NOMO-1 treated with DMSO at 0.1 percent for 48 hours (cell line): ENCODE measurements around the gene HOXA1.
A peak's percentile ranks its signal among the peaks of the same experiment; 100 is the strongest.

Source experiments
- DNase-seq: peaks from one replicate; lab custom pipeline; 2025; ENCODE audit not compliant: unreplicated experiment; lab: John Stamatoyannopoulos, UW

The HOXA1 gene

GRCh38 chr7:27095897-27096767 lies at the start of gene HOXA1:
Gene HOXA1 (minus strand): TSS chr7:27096000. CDS start chr7:27095912, 88 bp downstream.
- peak; percentile 93 for DNase-seq

GRCh38 chr7:27145165-27145913 lies 49.5 kb upstream of the HOXA1 start:
- no peak for DNase-seq

- DNase-seq: no peak
Observed at GRCh38 chr7:27144781-27145164, 49.0 kb upstream of the HOXA1 start.

DNA sequence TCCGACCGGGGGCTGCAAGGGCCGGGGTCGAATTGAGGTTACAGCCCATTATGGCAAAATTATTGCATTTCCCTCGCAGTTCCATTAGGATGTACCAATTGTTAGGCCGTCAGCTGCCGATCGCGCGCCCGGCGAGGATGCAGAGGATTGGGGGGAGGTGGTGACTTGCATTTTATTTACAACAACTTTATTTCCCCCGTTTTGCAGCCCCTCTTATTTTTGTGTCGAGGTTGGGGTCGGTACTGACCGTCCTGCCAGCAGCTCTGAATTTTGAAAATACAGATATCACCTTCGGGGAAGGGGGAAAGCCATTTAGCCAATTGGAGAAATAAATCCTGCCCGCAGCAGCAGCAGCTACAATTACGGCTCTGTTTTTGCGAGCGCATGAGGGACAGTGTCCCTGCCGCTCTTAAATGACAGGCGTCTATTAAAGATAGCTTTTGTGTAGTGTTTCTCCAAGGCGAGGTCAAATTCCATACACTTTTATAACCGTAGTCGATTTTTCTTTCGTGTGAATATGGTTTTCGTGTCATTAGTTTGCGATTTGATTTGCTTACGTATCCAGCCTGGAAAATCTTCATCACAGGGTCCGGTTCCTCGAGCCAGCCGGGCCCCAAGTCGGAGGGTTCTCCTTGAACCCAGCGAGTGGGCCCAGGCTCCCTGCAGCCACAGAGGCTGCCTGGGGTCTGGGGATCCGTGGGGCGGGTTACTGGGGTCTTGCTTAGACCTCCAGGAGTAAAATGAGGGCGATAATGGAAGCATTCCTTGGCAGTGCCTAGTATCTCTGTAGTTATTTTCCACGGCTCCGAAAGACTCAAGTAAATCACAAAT lies 48.4 kb upstream of the HOXA1 start:
- no peak for DNase-seq

DNA sequence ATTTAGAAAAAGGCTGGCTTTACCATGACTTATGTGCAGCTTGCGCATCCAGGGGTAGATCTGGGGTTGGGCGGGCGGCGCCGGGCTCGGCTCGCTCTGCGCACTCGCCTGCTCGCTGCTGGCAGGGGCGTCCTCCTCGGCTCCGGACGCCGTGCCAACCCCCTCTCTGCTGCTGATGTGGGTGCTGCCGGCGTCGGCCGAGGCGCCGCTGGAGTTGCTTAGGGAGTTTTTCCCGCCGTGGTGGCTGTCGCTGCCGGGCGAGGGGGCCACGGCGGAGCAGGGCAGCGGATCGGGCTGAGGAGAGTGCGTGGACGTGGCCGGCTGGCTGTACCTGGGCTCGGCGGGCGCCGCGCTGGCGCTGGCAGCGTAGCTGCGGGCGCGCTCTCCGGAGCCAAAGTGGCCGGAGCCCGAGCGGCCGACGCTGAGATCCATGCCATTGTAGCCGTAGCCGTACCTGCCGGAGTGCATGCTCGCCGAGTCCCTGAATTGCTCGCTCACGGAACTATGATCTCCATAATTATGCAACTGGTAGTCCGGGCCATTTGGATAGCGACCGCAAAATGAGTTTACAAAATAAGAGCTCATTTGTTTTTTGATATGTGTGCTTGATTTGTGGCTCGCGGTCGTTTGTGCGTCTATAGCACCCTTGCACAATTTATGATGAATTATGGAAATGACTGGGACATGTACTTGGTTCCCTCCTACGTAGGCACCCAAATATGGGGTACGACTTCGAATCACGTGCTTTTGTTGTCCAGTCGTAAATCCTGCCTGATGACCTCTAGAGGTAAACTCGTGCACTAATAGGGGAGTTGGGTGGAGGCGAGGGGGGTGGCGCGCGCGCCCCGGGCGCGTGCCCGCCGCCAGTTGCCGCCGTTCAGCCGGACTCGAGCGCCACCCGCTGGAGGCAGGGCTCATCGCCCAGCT lies 47.5 kb upstream of the HOXA1 start, which contains the start of gene HOXA5:
Gene HOXA5 (minus strand): TSS at position 659 of the 927 bp plus-strand sequence. CDS start 74 bp downstream, at position 585.
- DNase-seq: no peak

- no peak for DNase-seq
Observed at GRCh38 chr7:27142580-27143022, 46.8 kb upstream of the HOXA1 start.

DNA sequence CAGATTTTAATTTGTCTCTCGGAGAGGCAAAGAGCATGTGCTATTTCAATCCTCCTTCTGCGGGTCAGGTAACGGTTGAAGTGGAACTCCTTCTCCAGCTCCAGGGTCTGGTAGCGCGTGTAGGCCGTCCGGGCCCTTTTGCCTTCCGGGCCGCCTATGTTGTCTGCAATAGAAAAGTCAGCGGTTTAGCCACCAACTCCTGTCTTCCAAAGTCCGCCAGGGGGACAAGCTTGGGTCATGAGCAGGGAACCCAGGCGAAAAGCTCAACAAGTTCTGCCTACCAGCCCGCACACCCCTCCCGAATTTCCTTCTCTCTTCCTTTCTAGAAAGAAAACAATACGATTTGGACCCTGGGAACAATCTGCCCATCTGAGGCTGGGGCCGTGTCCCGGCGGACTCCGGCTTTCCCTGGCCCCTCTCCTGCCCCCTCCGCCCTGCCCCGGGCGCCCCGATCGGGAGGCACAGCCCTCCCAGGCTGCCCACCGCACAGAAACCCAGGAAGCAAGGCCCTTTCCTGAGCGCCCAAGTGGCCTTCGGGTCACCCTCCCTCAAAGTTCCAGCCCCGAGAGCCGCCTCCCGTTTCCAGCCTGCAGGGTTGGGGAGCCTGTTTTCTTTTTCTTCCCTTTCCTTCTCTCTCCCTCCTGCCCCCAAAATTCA lies 46.3 kb upstream of the HOXA1 start:
- DNase-seq: no peak

GRCh38 chr7:27141137-27141922 lies 45.5 kb upstream of the HOXA1 start:
- no peak for DNase-seq

- no peak for DNase-seq
Observed at GRCh38 chr7:27140126-27140857, 44.5 kb upstream of the HOXA1 start.

DNA sequence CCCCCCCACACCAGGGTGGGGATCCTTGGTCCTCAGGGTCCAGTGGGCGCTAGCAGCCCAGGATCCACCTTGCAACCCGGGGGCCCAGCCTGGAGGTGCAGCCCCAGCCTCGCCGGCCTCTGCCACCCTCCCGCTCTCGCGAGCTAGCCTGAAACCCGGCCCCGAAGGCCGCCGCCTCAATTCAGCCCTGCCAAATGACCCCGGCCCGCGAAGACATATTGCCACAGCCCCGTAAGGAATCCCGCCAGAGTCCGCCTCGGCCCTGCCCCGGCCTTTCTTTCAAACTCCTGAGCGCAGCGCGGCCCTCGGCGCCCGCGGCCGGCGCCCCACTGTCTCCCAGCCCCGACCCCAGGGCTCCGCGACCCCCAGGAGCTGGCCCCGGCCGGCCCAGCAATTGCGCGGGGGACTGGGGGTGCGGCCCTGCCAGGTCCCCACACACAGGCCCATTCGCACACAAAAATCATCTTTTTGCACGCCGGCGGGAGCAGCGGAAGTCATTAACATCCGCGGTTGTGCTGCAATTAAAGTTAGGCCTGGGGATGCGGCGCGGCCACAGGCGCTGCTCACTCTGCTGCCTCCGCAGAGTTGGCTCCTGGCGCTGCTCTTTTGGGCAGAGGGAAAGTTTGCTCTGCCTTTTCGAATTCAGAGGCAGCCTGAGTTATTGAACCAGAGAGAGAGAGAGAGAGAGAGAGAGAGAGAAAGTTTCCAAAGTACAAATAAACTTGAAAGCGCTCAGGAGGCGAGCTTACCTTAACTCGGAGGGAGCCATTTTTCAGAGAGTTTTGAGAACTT lies 43.7 kb upstream of the HOXA1 start:
- no peak for DNase-seq

- no peak for DNase-seq
Observed at GRCh38 chr7:27138985-27139333, 43.2 kb upstream of the HOXA1 start.

DNA sequence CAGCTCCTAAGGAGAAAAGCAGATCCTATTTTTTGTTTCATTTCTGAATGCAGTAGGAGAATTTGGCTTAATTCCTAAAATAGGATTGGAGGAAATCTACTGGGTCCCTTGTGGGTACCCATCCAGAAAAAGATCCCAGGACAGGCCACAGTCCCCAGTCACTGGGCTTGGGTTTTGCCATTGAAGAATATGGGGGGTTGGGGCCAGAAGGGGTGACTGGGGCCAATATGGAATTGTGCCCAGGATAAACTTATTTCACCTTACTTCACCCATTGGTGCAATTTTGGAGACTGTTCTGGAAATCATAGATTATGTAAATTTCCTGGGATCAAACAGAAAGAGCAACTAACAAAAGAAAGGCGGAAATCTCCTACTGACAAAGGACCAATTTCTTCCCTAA lies 42.7 kb upstream of the HOXA1 start:
- no peak for DNase-seq

DNA sequence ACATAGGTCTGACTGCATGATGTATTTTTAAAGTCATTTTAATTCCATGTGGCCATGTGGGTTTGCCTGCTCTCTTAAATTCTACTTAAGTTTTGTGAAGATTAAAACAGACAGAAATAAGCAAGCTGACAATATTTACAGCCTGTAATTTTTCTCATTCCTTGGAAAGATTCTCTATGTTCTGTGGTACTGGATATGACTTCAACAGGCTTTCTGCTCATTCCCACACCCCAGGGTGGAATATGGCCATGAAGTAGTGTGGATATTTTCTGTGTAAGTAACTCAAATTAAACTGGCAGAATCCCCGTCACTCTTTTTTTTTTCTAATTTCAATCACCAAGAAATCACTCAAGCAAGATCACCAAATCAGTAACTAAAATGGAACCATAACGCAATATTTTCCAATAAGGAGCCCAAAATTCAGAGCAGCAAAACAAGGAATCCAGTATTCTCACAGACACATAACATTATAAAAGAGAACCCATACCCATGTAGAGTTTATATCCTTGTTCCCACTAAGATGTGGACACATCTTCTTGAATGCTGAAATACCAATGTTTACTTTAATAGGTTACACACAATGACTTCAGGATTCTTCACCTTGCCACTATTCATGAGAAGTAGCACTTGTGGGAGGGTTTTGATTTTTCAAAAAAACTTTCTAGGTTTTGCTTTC lies 42.0 kb upstream of the HOXA1 start:
- DNase-seq: no peak

DNA sequence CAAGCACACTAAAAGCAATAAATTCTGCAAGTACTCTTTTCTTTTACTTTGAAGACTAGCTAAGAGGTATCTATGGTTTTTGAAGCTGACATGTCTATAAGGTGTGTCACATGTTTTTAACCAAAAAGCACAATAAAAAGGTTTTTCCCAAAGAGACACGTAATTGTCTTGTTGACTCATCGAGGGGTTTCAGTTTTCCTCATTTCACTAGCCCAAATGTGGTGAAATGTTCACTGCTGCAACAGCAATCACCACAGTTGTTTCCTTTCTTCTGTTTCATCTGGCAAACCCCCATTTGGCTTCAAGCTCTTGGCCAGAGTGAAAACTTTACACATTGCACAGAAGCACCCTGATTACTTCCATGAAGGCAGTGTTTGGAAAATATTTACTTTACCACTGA lies 38.6 kb upstream of the HOXA1 start:
- DNase-seq: peak; percentile 45

- DNase-seq: no peak
Observed at GRCh38 chr7:27133409-27134231, 37.8 kb upstream of the HOXA1 start.

DNA sequence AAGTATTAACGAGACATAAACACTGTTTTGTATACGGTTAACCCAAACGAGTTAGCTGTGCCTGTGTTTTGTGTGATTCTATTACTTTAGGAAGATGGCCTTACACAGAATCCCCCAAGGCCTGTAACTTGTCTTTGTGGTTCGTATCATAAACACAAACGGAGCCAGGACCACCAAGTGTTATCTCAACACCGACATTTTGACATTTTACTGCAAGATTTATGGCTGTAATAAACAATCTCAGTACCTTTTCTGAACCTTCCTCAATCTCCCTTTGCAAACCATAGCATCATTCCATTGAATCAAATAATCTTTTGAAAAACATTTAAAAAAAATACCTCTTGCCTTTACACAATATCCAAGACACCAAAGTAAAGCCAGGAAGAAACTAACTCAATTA lies 37.2 kb upstream of the HOXA1 start:
- no peak for DNase-seq
